ENCODE results near the gene MACROD1.
A peak's percentile ranks its signal among the peaks of the same experiment; 100 is the strongest.

The MACROD1 gene

GRCh38 chr11:64185175-64185692, 19.3 kb upstream of the MACROD1 start:
- H3K27ac ChIP-seq (ENCODE audit: low read depth, low read length) = peak overlapping the region; percentile 55
- H2AFZ ChIP-seq (ENCODE audit: low read depth, low read length, severe bottlenecking) = peak overlapping the region; percentile 4
- H4K20me1 ChIP-seq (ENCODE audit: low read depth, low read length) = no peaks in the 10 kb centered on the region; the same call in 1 of the 2 replicates
- 0 out of 2 replicates have a peak, but pooled peaks cover 7% of the 10 kb centered on the region for H3F3A ChIP-seq (ENCODE audit: insufficient read depth)
- no peaks in the 10 kb centered on the region for H3K27me3 ChIP-seq (ENCODE audit: low read length)
- H3K4me3 ChIP-seq (ENCODE audit: insufficient read depth, low read length, poor library complexity, severe bottlenecking) = peak overlapping the region; percentile 84
- peak overlapping the region; percentile 90 for H3K9ac ChIP-seq (ENCODE audit: low read length)
- peaks cover 4% of the 10 kb centered on the region; the same call in 1 of the 2 replicates for H3K36me3 ChIP-seq (ENCODE audit: low read length)
- H3K9me3 ChIP-seq (ENCODE audit: insufficient read depth, low read length) = no peaks in the 10 kb centered on the region
- peak overlapping the region; percentile 98 for H3K4me2 ChIP-seq (ENCODE audit: low read depth, low read length, poor library complexity, severe bottlenecking)
- H3K79me2 ChIP-seq (ENCODE audit: insufficient read depth, low read length) = peaks cover 12% of the 10 kb centered on the region
- H3K9me2 ChIP-seq (replicated peaks; ENCODE audit: insufficient read depth, low read length) = no peaks in the 10 kb centered on the region
- TF ChIP-seq EZH2phosphoT487 (conservative IDR thresholded peaks at IDR 0.05; ENCODE audit: low read length) = no peak
- no peak for TF ChIP-seq CTCF (IDR thresholded peaks at IDR 0.05; ENCODE audit: insufficient read depth, low read length, poor library complexity, severe bottlenecking)

- TF ChIP-seq CTCF (IDR thresholded peaks at IDR 0.05; ENCODE audit: insufficient read depth, low read length, poor library complexity, severe bottlenecking) = no peak
- no peak for TF ChIP-seq EZH2phosphoT487 (conservative IDR thresholded peaks at IDR 0.05; ENCODE audit: low read length)
- H3K27ac ChIP-seq (ENCODE audit: low read depth, low read length) = no peak overlapping the region
Observed at GRCh38 chr11:64183890-64184289, 18.0 kb upstream of the MACROD1 start.

GRCh38 chr11:64181506-64182411, 15.8 kb upstream of the MACROD1 start:
- Histone ChIP-seq H2AFZ (ENCODE audit: low read depth, low read length, severe bottlenecking) (no peak overlapping the region), H4K20me1 (ENCODE audit: low read depth, low read length) (no peaks in the 10 kb centered on the region), H3K4me3 (ENCODE audit: insufficient read depth, low read length, poor library complexity, severe bottlenecking) (peak overlapping the region; percentile 12), H3K36me3 (ENCODE audit: low read length) (no peaks in the 10 kb centered on the region), H3K79me2 (ENCODE audit: insufficient read depth, low read length) (peaks cover 12% of the 10 kb centered on the region), H3K27ac (ENCODE audit: low read depth, low read length) (peak overlapping the region; percentile 12; the same call in 1 of the 2 replicates), H3F3A (ENCODE audit: insufficient read depth) (0 out of 2 replicates have a peak, but pooled peaks cover 7% of the 10 kb centered on the region), H3K9me2 (replicated peaks; ENCODE audit: insufficient read depth, low read length) (no peaks in the 10 kb centered on the region), H3K9ac (ENCODE audit: low read length) (peak overlapping the region; percentile 17), H3K27me3 (ENCODE audit: low read length) (no peaks in the 10 kb centered on the region), H3K9me3 (ENCODE audit: insufficient read depth, low read length) (no peaks in the 10 kb centered on the region), H3K4me2 (ENCODE audit: low read depth, low read length, poor library complexity, severe bottlenecking) (peak overlapping the region; percentile 46)
- no peak for TF ChIP-seq CTCF (IDR thresholded peaks at IDR 0.05; ENCODE audit: insufficient read depth, low read length, poor library complexity, severe bottlenecking)
- TF ChIP-seq EZH2phosphoT487 (conservative IDR thresholded peaks at IDR 0.05; ENCODE audit: low read length) = no peak

More at GRCh38 chr11:64183890-64184289, 18.0 kb upstream of the MACROD1 start:
- Histone ChIP-seq H3K9me2 (replicated peaks; ENCODE audit: insufficient read depth, low read length) (no peaks in the 10 kb centered on the region), H3F3A (ENCODE audit: insufficient read depth) (0 out of 2 replicates have a peak, but pooled peaks cover 7% of the 10 kb centered on the region), H3K9me3 (ENCODE audit: insufficient read depth, low read length) (no peaks in the 10 kb centered on the region), H4K20me1 (ENCODE audit: low read depth, low read length) (no peaks in the 10 kb centered on the region; the same call in 1 of the 2 replicates), H3K36me3 (ENCODE audit: low read length) (no peaks in the 10 kb centered on the region; the same call in 1 of the 2 replicates), H3K4me3 (ENCODE audit: insufficient read depth, low read length, poor library complexity, severe bottlenecking) (no peak overlapping the region), H3K9ac (ENCODE audit: low read length) (no peak overlapping the region; the same call in 1 of the 2 replicates), H2AFZ (ENCODE audit: low read depth, low read length, severe bottlenecking) (no peak overlapping the region), H3K79me2 (ENCODE audit: insufficient read depth, low read length) (peaks cover 12% of the 10 kb centered on the region), H3K27me3 (ENCODE audit: low read length) (no peaks in the 10 kb centered on the region), H3K4me2 (ENCODE audit: low read depth, low read length, poor library complexity, severe bottlenecking) (peak overlapping the region; percentile 98)
